ENCODE results near the gene THRA.

Gene THRA

GRCh38 chr17:40064971-40065768, 2.4 kb downstream of the THRA start:
- no peak for DNase-seq (ENCODE audit: low spot score)

- no peak for DNase-seq (ENCODE audit: low spot score)
Observed at GRCh38 chr17:40065769-40066510, 3.2 kb downstream of the THRA start.

- DNase-seq (ENCODE audit: low spot score): no peak
Observed at GRCh38 chr17:40067710-40068109, 4.9 kb downstream of the THRA start.

GRCh38 chr17:40068129-40068581, 5.4 kb downstream of the THRA start:
- DNase-seq (ENCODE audit: low spot score): no peak

GRCh38 chr17:40068584-40068916, 5.8 kb downstream of the THRA start:
- DNase-seq (ENCODE audit: low spot score): no peak

- peak; percentile 87 for DNase-seq (ENCODE audit: low spot score)
Observed at GRCh38 chr17:40068917-40069750, 6.4 kb downstream of the THRA start.

- peak; percentile 64 for DNase-seq (ENCODE audit: low spot score)
Observed at GRCh38 chr17:40069751-40070708, 7.3 kb downstream of the THRA start.

- DNase-seq (ENCODE audit: low spot score): peak; percentile 8
Observed at GRCh38 chr17:40070709-40071312, 8.0 kb downstream of the THRA start.

- peak; percentile 82 for DNase-seq (ENCODE audit: low spot score)
Observed at GRCh38 chr17:40071313-40072039, 8.7 kb downstream of the THRA start.

- DNase-seq (ENCODE audit: low spot score): peak; percentile 89
Observed at GRCh38 chr17:40072040-40072734, 9.4 kb downstream of the THRA start.

- peak; percentile 76 for DNase-seq (ENCODE audit: low spot score)
Observed at GRCh38 chr17:40072735-40073346, 10.1 kb downstream of the THRA start.

- peak; percentile 17 for DNase-seq (ENCODE audit: low spot score)
Observed at GRCh38 chr17:40073454-40074174, 10.8 kb downstream of the THRA start.

- DNase-seq (ENCODE audit: low spot score): peak; percentile 5
Observed at GRCh38 chr17:40074175-40074512, 11.4 kb downstream of the THRA start.

- DNase-seq (ENCODE audit: low spot score): peak; percentile 64
Observed at GRCh38 chr17:40074871-40075200, 12.1 kb downstream of the THRA start.

- DNase-seq (ENCODE audit: low spot score): peak; percentile 85
Observed at GRCh38 chr17:40075201-40075941, 12.6 kb downstream of the THRA start.

- no peak for DNase-seq (ENCODE audit: low spot score)
Observed at GRCh38 chr17:40075942-40076498, 13.3 kb downstream of the THRA start.

GRCh38 chr17:40076591-40076990, 13.8 kb downstream of the THRA start:
- DNase-seq (ENCODE audit: low spot score): no peak

- no peak for DNase-seq (ENCODE audit: low spot score)
Observed at GRCh38 chr17:40079545-40079944, 16.8 kb downstream of the THRA start.

Data from hematopoietic multipotent progenitor cell treated with erythropoietin and hydrocortisone succinate and interleukin-3 and kit ligand, for 17 days (in vitro differentiated cells).